ENCODE data around the gene UST.

Gene UST

DNA sequence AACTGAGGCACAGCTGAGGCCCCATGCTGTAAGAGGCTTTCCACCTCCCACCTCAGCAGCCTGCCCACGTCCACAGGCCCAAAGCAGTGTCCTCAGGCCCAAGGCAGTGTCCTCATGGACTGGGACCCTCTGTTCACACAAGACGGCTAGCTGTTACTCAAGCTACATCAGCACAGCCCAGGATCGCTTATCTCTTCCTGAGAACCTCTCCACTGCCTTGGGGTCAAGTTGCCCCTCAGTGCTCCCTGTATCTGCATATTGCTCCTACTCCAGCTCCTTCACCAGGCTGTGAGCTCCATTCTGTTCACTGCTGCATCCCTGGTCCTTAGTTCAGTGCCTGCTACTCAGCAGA, 361.9 kb downstream of the UST start:
- no peak for DNase-seq

GRCh38 chr6:149109397-149110070, 362.7 kb downstream of the UST start:
- no peak for DNase-seq

- DNase-seq = no peak
Measured at GRCh38 chr6:149111556-149112115, 364.8 kb downstream of the UST start.

DNA sequence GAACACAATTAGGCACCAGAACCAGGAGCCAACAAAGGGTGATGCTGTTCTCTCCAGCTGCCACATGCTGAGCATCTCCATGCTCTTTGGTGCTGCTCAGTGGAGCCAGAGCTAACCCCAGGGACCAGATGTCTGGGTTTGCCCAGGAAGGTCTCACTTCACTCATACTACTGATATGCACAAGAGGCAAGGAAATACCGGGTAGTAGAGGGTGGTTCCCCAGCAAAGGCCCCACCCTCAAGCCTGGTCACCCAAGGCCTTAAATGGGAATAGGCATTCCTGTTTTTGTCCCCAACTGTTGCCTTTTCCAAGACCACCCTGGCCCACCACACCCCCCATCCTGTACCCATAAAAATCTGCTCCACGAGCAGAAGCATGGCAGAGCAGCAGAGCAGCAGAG, 366.1 kb downstream of the UST start:
- DNase-seq = no peak

DNA sequence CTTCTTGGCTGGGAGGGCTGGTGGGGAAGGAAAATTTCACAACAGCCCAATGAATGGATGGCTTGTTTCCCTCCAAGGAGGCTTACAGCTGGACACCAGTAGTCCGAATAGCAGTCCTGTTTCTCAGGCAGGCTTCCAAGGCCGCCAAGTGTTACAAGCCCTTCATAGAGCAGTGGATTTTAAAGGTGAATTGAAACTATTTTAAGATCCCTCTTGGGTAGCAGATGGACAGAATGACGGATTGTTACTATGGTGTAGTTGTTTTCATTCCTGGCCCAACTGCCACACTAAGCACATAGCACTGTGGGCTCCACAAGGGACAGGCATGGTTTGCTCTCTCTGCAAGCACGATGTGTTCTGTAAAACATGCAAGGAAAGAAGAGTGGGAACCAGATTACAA, 367.3 kb downstream of the UST start:
- peak in 43 of 58 donors; percentile 3 to 79 (median 41) for DNase-seq

DNA sequence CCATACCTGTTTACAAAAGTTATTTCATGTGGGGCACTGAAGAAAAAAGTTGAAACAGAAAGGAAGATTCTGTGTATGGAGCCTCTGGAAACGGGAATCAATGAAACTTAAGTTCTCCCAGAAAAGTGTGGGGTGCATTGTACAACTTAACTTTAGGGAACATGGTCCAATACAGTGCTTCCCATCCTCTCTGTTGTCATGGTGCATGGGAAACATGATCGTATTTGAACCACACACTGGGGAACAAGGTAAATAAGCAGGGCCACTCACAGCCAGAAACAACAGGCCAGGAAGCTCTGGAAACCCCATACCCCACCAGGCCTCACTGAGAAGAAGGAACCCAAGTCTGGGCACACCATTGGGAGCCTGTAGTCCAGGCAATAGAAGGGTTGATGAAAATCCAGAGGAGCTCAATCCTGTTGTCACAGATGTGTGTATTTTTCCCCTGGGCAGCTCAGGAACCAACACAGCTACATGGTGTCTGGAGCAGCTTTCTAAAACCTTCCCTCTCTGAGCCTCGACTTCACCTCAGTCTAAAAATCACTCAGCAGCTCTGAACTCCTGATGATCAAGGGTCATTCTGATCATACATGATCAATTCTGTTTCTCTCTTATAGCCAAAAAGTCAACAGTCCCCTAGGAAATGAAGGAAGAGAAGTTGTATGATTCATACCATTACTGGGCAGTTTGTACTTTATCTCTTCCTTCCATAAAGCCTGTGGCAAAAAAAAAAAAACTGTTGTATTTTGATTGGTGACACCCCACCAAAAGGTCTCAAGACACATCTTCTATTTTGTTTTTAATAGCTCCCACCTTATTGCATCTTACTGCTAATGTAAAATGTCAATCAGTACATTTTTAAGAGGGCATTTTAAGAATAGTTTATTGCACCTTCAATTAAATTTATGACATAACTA, 372.2 kb downstream of the UST start:
- DNase-seq = no peak

GRCh38 chr6:149122850-149123821, 376.3 kb downstream of the UST start:
- no peak for DNase-seq

GRCh38 chr6:149125309-149125708, 378.5 kb downstream of the UST start:
- no peak for DNase-seq

Measured in anterior cingulate cortex (tissue), 58 donors.